BJ (cell line): ENCODE results near the gene TMEM184A. TPM values are rescaled to one million over a fixed set of nuclear protein-coding genes. Genes with fewer than 3 reads are reported as not detected.

Experiments
- CTCF ChIA-PET: fragments of 350-600 bp; formaldehyde crosslinking; extraction: SDS; loops from one replicate; lab custom pipeline; 2021; ENCODE audit warnings: antibody characterized with exemption, inconsistent platforms; lab: Yijun Ruan, JAX
- POLR2A ChIA-PET: fragments of 300-600 bp; sonication (Branson Sonifier 250); formaldehyde crosslinking; extraction: SDS; loops from one replicate; lab custom pipeline; 2021; ENCODE audit warnings: antibody characterized with exemption; lab: Charles Lee
- DNase-seq: peaks from one replicate; pipeline ENCODE4 v3.0.0-alpha.2; 2011; ENCODE audit warnings: low read depth
- H3K27me3 ChIP-seq: 2 replicates; pipeline ENCODE4 v1.6.0; 2011; ENCODE audit warnings: low read length; ENCODE audit not compliant: control insufficient read depth, insufficient read depth
- H3K36me3 ChIP-seq: 2 replicates; pipeline ENCODE4 v1.5.1; 2011; ENCODE audit warnings: low read length; ENCODE audit not compliant: control insufficient read depth, insufficient read depth
- H3K4me3 ChIP-seq: 2 replicates; pipeline ENCODE4 v1.5.1; 2011; ENCODE audit warnings: low read depth, mild to moderate bottlenecking, control low read depth, low read length
- CTCF ChIP-seq: IDR thresholded peaks from 2 replicates; pipeline ENCODE4 v1.5.1; 2011; ENCODE audit warnings: low read depth, mild to moderate bottlenecking, control low read depth, inconsistent platforms, low read length, moderate library complexity; ENCODE audit not compliant: insufficient read depth
- polyA plus RNA-seq: library from polyadenylated mRNA; depleted of rRNA; stranded (reverse); fragments of >200 nt; gene quantifications from 2 replicates; pipeline ENCODE4 v1.2.3, GENCODE V29; 2011; rRNA removed

Gene TMEM184A
- polyA plus RNA-seq, 1 experiment: 1.3 TPM

GRCh38 chr7:1494866-1495563 lies 61.0 kb downstream of the TMEM184A start:
- H3K36me3 ChIP-seq: peaks cover 42% of the 10 kb centered on the region
- DNase-seq: no peak
- H3K4me3 ChIP-seq: no peak overlapping the region
- no peak for TF ChIP-seq CTCF
- ChIA-PET CTCF (no interaction called here), POLR2A (no interaction called here)
- H3K27me3 ChIP-seq: no peaks in the 10 kb centered on the region

GRCh38 chr7:1494447-1494846 lies 61.6 kb downstream of the TMEM184A start:
- ChIA-PET CTCF (interaction anchor here (2.4 kb wide), 1 partner anchor 20 kb away, joined by 8 read pairs; no protein-coding TSS in a partner anchor), POLR2A (no interaction called here)
- no peak for DNase-seq
- Histone ChIP-seq H3K27me3 (no peaks in the 10 kb centered on the region), H3K4me3 (no peak overlapping the region), H3K36me3 (peaks cover 41% of the 10 kb centered on the region)
- no peak for TF ChIP-seq CTCF

- no peaks in the 10 kb centered on the region for H3K27me3 ChIP-seq
- no peak overlapping the region for H3K4me3 ChIP-seq
- no peak for TF ChIP-seq CTCF
- DNase-seq: no peak
- POLR2A ChIA-PET: no interaction called here
- H3K36me3 ChIP-seq: peaks cover 46% of the 10 kb centered on the region
- CTCF ChIA-PET: interaction anchor here (1.7 to 2.4 kb wide), 2 partner anchors 17 to 19 kb away, joined by 4 to 8 read pairs; no protein-coding TSS in a partner anchor
Observed at GRCh38 chr7:1493571-1493970, 62.4 kb downstream of the TMEM184A start.

GRCh38 chr7:1493129-1493528 lies 62.9 kb downstream of the TMEM184A start:
- Histone ChIP-seq H3K4me3 (no peak overlapping the region), H3K27me3 (no peaks in the 10 kb centered on the region), H3K36me3 (peaks cover 46% of the 10 kb centered on the region)
- CTCF ChIA-PET: interaction anchor here (1.7 to 2.4 kb wide), 2 partner anchors 17 to 19 kb away, joined by 4 to 8 read pairs; no protein-coding TSS in a partner anchor
- no peak for DNase-seq
- POLR2A ChIA-PET: no interaction called here
- TF ChIP-seq CTCF: no peak

GRCh38 chr7:1492640-1493039 lies 63.4 kb downstream of the TMEM184A start:
- no peak for DNase-seq
- CTCF ChIA-PET: interaction anchor here (1.7 to 2.4 kb wide), 2 partner anchors 16 to 18 kb away, joined by 4 to 8 read pairs; no protein-coding TSS in a partner anchor
- TF ChIP-seq CTCF: no peak

More at GRCh38 chr7:1492640-1493039, 63.4 kb downstream of the TMEM184A start:
- H3K4me3 ChIP-seq: no peak overlapping the region
- H3K36me3 ChIP-seq: peaks cover 47% of the 10 kb centered on the region
- POLR2A ChIA-PET: no interaction called here
- H3K27me3 ChIP-seq: no peaks in the 10 kb centered on the region

Other genes starting within 250 kb of the TMEM184A start
- gene MICALL2, start 96.7 kb downstream of the TMEM184A start, polyA plus RNA-seq: 5.4 and 11.1 TPM in 2 replicates
- 7.6 and 21.8 TPM in 2 replicates for gene INTS1, start 51.8 kb downstream of the TMEM184A start, polyA plus RNA-seq
- 9.6 and 17.1 TPM in 2 replicates for gene MAFK, start 25.5 kb downstream of the TMEM184A start, polyA plus RNA-seq
- gene PSMG3, start 13.8 kb upstream of the TMEM184A start, polyA plus RNA-seq: 32.1 and 40.9 TPM in 2 replicates
- 0.99 and 1.7 TPM in 2 replicates for gene ELFN1, start 114.1 kb upstream of the TMEM184A start, polyA plus RNA-seq